ELR (cell line): ENCODE results near the gene POLD2.
"Not testable (repeated sequence)": the region's sequence is repeated elsewhere in the genome, so short reads cannot be mapped to it uniquely, and the experiment has no call there.

Experiments
- DNase-seq: peaks from one replicate; pipeline ENCODE4 v3.0.0-alpha.2; 2015; ENCODE audit warnings: low read depth

Gene POLD2

DNA sequence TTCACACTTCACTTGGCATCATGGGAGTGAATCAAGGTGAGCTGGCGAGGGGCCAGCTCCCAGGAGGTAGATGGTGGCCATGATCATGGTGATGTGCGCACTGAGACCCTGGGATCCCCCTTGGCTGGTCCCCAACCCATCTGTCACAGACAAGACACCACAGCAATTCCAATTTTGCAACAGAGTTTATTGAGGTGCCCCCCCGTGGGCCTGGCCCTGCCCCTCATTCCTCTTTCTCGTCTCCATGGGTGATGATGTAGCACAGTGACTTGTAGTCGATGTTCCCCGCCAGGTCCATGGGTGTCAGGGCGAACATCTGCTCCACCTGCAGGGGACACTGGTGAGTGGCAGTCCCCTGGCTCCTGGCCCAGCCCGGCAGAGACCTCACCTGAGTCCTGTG is 15.3 kb upstream of the POLD2 start:
- DNase-seq = no peak

GRCh38 chr7:44136731-44137130 is 13.4 kb upstream of the POLD2 start:
- DNase-seq = no peak

- DNase-seq = no peak
These were observed 11.7 kb upstream of the POLD2 start for GRCh38 chr7:44134943-44135628.

DNA sequence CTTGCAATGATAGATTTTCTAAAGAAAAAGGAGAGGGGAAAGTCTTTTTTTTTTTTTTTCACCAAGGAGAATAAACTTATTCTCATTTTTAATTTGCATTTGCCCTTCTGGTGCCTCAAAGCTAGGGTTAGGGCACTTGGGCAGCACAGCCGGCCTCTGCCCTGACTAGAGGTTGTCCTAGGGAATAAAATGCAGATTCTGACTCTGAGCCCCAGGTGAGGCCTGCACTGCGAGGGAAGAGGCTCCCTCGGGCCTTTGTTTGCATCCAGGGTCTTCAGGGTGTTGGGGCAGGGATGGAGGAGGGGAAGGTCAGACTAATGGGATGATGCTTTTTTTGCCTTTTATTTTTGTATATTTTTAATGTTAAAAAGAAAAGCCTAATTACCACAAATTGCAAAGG is 9.9 kb upstream of the POLD2 start:
- DNase-seq = no peak

- no peak for DNase-seq
These were observed 8.7 kb upstream of the POLD2 start for GRCh38 chr7:44132039-44132438.

GRCh38 chr7:44131173-44132029 is 8.1 kb upstream of the POLD2 start:
- peak; percentile 37 for DNase-seq

- no peak for DNase-seq
These were observed 5.6 kb upstream of the POLD2 start for GRCh38 chr7:44128721-44129582.

- DNase-seq = no peak
These were observed 3.8 kb upstream of the POLD2 start for GRCh38 chr7:44127161-44127560.

DNA sequence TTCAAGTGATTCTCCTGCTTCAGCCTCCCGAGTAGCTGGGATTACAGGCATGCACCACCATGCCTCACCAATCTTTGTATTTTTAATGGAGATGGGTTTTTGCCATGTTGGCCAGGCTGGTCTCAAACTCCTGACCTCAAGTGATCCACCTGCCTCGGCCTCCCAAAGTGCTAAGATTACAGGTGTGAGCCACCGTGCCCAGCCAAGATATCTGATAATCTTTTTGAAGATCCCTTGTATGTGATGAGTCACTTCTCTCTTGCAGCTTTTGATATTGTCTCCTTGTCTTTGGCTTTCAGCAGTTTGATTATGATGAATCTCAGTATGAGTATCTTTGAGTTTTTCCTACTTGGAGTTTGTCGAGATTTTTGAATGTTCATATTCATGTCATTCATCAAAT is 3.2 kb upstream of the POLD2 start:
- not testable (repeated sequence) for DNase-seq

DNA sequence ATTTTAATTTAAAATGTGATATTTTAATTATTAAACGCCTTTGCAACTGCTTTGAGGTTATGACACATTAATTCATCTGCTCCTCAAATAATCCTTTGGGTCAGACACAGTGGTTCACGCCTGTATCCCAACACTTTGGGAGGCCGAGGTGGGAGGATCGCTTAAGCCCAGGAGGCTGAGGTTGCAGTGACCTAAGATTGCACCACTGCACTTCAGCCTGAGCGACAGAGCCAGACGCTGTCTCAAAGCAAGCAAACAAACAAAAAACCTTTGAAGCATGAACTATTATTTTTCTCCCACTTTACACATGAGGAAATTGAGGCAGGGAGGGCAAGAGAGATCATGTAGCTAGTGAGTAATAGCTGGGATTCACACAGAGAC is 1.5 kb upstream of the POLD2 start:
- DNase-seq = no peak

- DNase-seq = no peak
These were observed 819 bp downstream of the POLD2 start for GRCh38 chr7:44122529-44122928.

DNA sequence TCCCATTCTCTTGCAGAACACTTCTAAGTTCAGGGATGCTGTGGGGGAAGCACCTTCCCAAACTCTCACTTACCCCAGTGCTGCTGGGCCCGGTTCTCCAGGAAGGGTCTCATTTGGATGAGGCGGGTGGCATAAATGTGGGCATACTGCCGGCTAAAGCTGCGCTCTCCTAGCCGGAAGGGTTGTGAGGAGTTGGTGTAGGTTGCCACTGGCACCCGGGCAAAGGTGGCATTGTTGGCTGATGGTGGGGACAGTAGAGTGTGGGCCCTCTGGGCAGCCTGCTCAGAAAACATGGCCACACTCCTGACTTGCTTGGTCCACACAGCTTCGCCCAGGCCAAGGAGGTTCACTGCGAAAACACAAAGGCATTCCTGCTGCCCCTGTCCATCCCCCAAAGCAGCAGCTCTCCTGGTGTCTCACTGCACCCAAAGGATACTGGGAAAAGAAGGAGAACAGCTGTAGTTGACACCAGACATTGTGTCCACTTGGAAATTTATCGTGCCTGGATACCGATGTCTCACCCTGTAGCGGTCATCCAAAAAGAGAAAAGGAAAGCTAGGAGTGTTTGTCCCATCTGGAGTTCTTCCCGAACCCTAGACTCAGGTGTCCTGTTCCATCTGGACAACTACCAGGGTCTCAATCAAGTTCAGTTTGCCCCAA is 1.5 kb downstream of the POLD2 start:
- DNase-seq = no peak

- DNase-seq = no peak
These were observed 3.0 kb downstream of the POLD2 start for GRCh38 chr7:44120395-44120794.

DNA sequence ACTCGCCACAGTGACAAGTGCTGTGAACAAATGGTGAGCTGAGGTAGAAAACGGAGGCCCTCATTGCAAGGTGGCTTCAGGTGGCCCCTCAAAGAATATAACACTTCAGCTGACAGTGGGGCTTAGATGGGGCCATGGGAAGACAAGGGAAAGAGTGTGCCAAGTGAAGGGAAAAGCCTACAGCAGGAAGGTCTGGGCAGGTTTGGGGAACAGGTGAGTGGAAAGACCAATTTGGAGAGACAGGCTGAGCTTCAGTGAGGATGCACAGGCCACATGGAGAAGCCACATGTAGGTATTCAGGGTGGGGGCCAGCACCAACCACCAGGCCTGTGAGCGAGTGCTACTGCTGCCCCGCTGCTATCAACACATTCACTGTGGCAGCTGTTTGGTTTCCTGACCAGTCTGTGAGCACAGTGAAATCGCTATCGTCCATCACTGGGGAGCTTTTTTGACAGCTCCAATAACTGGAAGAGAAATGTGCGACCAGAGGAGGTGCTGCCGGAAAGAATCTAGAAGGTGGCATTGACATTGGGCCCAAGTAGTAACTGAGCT is 3.4 kb downstream of the POLD2 start:
- DNase-seq = no peak

- DNase-seq = no peak
These were observed 5.4 kb downstream of the POLD2 start for GRCh38 chr7:44117801-44118429.

GRCh38 chr7:44116789-44117666 is 6.3 kb downstream of the POLD2 start:
- no peak for DNase-seq

DNA sequence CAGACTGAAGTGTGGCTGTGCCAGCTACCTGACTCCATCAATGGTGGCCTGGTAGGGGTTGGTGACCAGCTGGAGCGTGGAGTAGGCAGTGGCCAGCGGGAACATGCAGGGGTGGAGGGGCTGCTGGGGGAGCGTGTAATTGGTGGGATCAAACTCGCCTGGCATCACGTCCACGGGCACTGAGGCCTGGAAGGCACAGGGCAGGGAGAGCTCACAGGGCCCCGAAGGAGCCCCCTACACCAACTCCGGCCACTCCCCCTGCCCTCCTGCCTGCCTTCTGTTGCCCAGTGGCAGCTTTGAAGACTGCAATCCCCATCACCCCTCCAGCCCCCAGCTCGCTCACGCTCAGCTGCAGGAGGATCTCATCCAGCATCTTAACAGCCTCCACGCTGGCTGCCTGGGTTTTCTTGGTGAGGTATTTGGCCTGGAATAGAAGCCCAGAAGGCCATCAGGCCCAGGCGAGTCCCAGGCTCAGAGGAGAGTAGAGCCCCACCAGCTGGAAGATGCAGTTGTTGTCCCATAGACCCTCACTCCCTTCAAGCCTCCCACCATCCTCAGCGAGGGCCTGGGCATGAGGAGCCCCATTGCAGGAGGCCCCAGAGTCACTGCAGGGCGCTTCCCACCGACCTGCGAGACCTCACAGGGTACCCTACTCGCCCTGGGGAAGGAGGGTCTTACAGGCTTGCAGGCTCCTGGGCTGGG is 7.1 kb downstream of the POLD2 start:
- DNase-seq = no peak

GRCh38 chr7:44114586-44115310 is 8.6 kb downstream of the POLD2 start:
- DNase-seq = no peak

- no peak for DNase-seq
These were observed 9.5 kb downstream of the POLD2 start for GRCh38 chr7:44113764-44114354.
